Endothelial cell (in vitro differentiated cells): ENCODE data around the gene KBTBD13. TPM values are rescaled to one million over a fixed set of nuclear protein-coding genes. Genes with fewer than 3 reads are reported as not detected.

ENCODE experiments used
- DNase-seq: peaks from one replicate; pipeline ENCODE4 v3.0.0; 2021; ENCODE audit warnings: low spot score
- H3K27ac Mint-ChIP-seq: one replicate; pipeline ENCODE4 v1.8.0; 2021; ENCODE audit warnings: mixed read lengths, inconsistent platforms; ENCODE audit not compliant: unreplicated experiment
- H3K27me3 Mint-ChIP-seq: one replicate; pipeline ENCODE4 v1.8.0; 2021; ENCODE audit warnings: mild to moderate bottlenecking, moderate library complexity, mixed read lengths, inconsistent platforms; ENCODE audit not compliant: unreplicated experiment
- H3K36me3 Mint-ChIP-seq: one replicate; pipeline ENCODE4 v1.8.0; 2021; ENCODE audit warnings: mild to moderate bottlenecking, low read depth, mixed read lengths, inconsistent platforms; ENCODE audit not compliant: unreplicated experiment
- H3K4me1 Mint-ChIP-seq: one replicate; pipeline ENCODE4 v1.8.0; 2021; ENCODE audit warnings: mild to moderate bottlenecking, mixed read lengths, inconsistent platforms; ENCODE audit not compliant: unreplicated experiment
- H3K4me3 Mint-ChIP-seq: one replicate; pipeline ENCODE4 v1.8.0; 2021; ENCODE audit warnings: mild to moderate bottlenecking, mixed read lengths, inconsistent platforms; ENCODE audit not compliant: unreplicated experiment
- H3K9me3 Mint-ChIP-seq: one replicate; pipeline ENCODE4 v1.8.0; 2021; ENCODE audit warnings: mixed read lengths, inconsistent platforms; ENCODE audit not compliant: unreplicated experiment
- CTCF ChIP-seq: fragments of 200-600 bp; sonication (generic); IDR thresholded peaks from one replicate; pipeline ENCODE4 v1.5.0; 2021; ENCODE audit warnings: antibody characterized with exemption; ENCODE audit not compliant: unreplicated experiment
- total RNA-seq: library from RNA; stranded (reverse); fragmentation: NEBNext Ultra II Directional; extraction: Animal tissue kit (Norgen Biotek cat#: 25700); gene quantifications from one replicate; pipeline ENCODE4 v1.2.1, GENCODE V29; 2021; ENCODE audit not compliant: unreplicated experiment

Gene KBTBD13
- total RNA-seq, 1 donor from 2014 or later, result not detected

GRCh38 chr15:65087873-65088642 is 11.5 kb downstream of the KBTBD13 start:
- TF ChIP-seq CTCF, result no peak
- Mint-ChIP-seq H3K36me3 (no peaks in the 10 kb centered on the region), H3K27me3 (peaks cover 4% of the 10 kb centered on the region), H3K4me3 (no peak overlapping the region), H3K27ac (no peak overlapping the region), H3K4me1 (peaks cover 14% of the 10 kb centered on the region), H3K9me3 (no peaks in the 10 kb centered on the region)
- no peak for DNase-seq

GRCh38 chr15:65088643-65089021 is 12.1 kb downstream of the KBTBD13 start:
- peaks cover 9% of the 10 kb centered on the region for H3K4me1 Mint-ChIP-seq
- H3K27me3 Mint-ChIP-seq, result peaks cover 3% of the 10 kb centered on the region
- DNase-seq, result no peak
- H3K9me3 Mint-ChIP-seq, result no peaks in the 10 kb centered on the region
- TF ChIP-seq CTCF, result no peak
- H3K27ac Mint-ChIP-seq, result no peak overlapping the region
- no peak overlapping the region for H3K4me3 Mint-ChIP-seq
- H3K36me3 Mint-ChIP-seq, result no peaks in the 10 kb centered on the region

- H3K4me3 Mint-ChIP-seq, result no peak overlapping the region
- H3K27ac Mint-ChIP-seq, result peak overlapping the region; percentile 30
Measured at GRCh38 chr15:65089206-65089824, 12.8 kb downstream of the KBTBD13 start.

GRCh38 chr15:65091946-65092770 is 15.6 kb downstream of the KBTBD13 start:
- Mint-ChIP-seq H3K27ac (no peak overlapping the region), H3K27me3 (no peaks in the 10 kb centered on the region), H3K4me3 (no peak overlapping the region), H3K4me1 (no peaks in the 10 kb centered on the region), H3K9me3 (no peaks in the 10 kb centered on the region), H3K36me3 (no peaks in the 10 kb centered on the region)
- no peak for TF ChIP-seq CTCF
- DNase-seq, result no peak

More at GRCh38 chr15:65089206-65089824, 12.8 kb downstream of the KBTBD13 start:
- DNase-seq, result no peak
- Mint-ChIP-seq H3K4me1 (peaks cover 2% of the 10 kb centered on the region), H3K36me3 (no peaks in the 10 kb centered on the region), H3K27me3 (no peaks in the 10 kb centered on the region), H3K9me3 (no peaks in the 10 kb centered on the region)
- TF ChIP-seq CTCF, result no peak
